A673 (cell line): ENCODE measurements around the gene VTI1A.

Experiments
- EZH2 ChIP-seq: fragments of 200-600 bp; sonication (generic); IDR thresholded peaks from 2 replicates; pipeline ENCODE4 v1.6.1; 2017; ENCODE audit warnings: borderline replicate concordance, low read depth, mild to moderate bottlenecking, mixed read lengths, antibody characterized with exemption, low read length; ENCODE audit not compliant: poor library complexity, severe bottlenecking
- TF ChIP-seq, protein P1 (sequence below): fragments of 300-800, 200-600 bp; sonication (generic); conservative IDR thresholded peaks from 2 replicates; pipeline ENCODE4 v1.5.1; 2017; ENCODE audit warnings: low read depth, mild to moderate bottlenecking, antibody characterized with exemption, low read length, moderate library complexity, mixed read lengths

DNA sequence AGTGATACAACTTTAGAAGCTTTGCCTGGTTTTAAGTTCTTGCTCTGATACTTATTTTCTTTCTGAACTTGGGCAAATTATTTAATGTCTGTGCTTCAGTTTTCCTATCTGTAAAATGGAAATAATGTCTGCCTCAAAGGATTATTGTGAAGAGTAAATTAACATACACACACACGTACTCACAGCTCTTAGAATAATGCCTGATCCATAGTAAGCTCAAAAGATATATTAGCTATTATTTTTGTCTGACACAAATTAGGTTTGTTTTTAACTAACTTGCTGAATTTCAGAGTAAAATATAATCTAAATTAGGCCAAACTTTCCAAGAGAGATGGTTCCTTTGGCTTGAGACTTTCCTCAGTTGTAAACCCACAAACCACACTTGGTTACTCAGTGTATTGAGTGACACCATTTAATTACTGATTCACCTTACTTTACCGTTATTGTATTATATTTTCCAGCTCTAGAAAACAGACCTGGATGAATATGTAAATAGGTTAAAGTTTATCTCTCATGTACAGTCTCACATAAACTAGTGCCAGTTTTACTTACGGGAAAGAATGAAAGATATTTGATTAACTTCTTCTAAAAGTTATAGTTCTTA lies 50.4 kb downstream of the VTI1A start:
- TF ChIP-seq, protein P1, sequence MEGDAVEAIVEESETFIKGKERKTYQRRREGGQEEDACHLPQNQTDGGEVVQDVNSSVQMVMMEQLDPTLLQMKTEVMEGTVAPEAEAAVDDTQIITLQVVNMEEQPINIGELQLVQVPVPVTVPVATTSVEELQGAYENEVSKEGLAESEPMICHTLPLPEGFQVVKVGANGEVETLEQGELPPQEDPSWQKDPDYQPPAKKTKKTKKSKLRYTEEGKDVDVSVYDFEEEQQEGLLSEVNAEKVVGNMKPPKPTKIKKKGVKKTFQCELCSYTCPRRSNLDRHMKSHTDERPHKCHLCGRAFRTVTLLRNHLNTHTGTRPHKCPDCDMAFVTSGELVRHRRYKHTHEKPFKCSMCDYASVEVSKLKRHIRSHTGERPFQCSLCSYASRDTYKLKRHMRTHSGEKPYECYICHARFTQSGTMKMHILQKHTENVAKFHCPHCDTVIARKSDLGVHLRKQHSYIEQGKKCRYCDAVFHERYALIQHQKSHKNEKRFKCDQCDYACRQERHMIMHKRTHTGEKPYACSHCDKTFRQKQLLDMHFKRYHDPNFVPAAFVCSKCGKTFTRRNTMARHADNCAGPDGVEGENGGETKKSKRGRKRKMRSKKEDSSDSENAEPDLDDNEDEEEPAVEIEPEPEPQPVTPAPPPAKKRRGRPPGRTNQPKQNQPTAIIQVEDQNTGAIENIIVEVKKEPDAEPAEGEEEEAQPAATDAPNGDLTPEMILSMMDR = no peak
- TF ChIP-seq EZH2 = no peak
